Embryonic facial prominence (tissue), 1 donor: Measurements from ENCODE around the gene CTXN3.

Experiments
- DNase-seq: peaks from one replicate; pipeline ENCODE4 v3.0.0-alpha.2; 2016; ENCODE audit errors: extremely low spot score

The CTXN3 gene

DNA sequence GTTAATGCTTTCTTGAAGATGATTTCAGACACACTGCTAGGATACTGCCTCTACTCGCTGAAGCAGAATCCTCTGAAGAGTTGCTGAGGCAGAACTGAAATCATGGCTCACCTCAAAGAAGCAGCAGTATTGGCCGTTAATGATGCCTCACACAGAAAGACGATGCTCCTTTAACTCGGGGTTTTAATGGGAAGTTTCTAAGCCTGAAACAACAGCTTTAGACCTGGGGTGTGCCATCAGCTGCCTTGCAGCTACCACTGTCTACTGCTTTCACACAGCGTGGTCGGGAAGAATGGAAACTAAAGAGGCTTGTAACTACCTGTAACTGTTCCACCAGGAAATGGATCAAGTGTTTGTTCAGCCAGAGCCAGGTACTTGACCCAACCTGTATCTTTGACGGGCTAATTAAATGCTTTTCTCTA lies at the start of gene CTXN3:
Gene CTXN3 (plus strand): TSS at position 65 of the 422 bp plus-strand sequence. CDS start 8,440 bp downstream, outside the sequence.
- no peak for DNase-seq

DNA sequence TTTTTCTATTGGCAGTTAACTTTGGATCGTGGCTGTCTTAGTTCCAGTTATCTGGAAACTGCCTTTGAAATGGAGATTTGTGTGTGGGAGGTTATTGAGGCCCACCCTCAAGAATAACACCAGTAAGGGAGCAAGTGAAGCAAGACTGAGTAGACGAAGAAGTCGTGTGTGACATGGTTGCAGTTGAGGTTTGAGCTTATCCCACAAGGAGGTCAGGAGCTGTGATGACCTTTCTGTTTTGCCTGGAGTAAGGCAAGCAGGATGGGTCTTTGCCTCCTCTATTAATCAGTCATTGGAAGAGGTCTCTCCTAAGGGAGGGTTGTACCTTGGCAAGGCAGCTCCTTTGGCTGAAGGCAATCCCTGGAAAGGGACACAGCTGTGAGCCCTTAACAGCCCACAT lies 49.6 kb upstream of the CTXN3 start:
- no peak for DNase-seq

DNA sequence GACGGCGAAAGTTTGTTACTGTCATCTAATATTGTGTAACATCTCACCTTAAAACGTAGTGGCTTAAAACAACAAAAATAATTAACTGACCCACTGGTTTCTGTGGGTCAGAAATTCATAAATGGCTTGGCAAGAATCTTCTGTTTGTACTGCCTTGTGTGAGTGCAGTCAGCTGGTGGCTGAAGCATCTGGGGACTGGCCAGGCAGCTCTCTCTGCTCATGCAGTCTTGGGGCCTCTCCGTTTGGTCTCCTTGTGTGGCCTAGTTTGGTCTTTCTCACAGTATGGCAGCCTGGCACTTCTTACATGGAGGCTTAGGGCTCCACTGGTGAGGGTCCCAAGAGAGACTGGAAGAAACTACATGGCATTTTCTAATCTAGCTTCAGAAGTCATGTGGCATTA lies 49.0 kb upstream of the CTXN3 start:
- no peak for DNase-seq

DNA sequence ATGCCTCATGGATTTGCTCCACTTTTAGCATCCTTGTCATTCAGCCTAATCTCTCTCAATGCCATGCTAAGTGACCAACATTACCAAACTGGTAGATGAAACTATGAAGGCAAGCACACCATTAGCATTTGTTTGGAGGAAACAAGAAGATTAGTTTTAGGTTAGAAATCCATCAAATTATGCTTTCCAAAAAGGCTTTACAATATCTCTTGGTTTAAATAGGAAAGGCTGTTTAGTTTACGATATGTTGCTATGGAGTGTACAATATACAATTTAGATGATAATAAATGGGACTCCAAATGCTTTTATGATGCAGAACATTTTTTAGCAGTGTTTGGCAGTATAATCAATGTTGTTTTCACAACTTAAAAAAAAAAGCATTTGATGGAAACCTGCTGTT lies 47.8 kb upstream of the CTXN3 start:
- DNase-seq: no peak

DNA sequence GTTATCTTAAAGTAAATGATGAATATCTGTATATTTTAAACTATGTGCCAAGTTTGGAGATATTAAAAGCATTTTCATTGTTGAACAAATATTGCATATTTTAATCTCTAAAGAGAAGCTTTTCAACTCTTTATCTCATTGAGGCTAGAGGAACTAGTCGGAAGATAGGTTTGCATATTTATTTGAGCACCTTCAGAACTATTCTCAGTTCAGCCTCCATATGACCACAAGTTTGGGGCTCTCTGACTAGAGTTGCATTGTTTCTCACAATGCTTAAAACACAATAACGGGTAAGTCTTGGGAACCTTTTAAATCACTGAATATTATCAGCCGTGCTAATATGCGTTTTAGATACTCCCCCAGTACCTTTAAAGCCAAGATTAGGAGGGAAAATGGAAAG lies 47.3 kb upstream of the CTXN3 start:
- DNase-seq: no peak

DNA sequence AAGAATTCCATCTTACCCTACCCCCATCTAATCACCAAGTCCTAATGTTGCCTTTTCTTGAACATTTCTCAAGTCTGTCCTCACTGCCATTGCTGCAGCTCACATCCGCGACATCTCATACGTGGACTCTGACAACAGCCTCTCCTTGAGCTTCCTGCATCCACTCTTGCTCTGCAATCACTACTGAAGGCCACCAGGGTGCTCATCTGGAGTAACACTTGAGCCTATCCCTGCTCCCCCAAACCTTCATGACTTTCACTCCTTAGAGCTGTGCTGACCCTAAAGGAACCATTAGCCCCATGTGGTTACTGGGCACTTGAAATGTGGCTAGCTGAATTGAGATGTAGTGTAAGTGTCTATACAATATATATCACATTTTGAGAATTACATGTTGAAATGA lies 46.4 kb upstream of the CTXN3 start:
- DNase-seq: no peak

DNA sequence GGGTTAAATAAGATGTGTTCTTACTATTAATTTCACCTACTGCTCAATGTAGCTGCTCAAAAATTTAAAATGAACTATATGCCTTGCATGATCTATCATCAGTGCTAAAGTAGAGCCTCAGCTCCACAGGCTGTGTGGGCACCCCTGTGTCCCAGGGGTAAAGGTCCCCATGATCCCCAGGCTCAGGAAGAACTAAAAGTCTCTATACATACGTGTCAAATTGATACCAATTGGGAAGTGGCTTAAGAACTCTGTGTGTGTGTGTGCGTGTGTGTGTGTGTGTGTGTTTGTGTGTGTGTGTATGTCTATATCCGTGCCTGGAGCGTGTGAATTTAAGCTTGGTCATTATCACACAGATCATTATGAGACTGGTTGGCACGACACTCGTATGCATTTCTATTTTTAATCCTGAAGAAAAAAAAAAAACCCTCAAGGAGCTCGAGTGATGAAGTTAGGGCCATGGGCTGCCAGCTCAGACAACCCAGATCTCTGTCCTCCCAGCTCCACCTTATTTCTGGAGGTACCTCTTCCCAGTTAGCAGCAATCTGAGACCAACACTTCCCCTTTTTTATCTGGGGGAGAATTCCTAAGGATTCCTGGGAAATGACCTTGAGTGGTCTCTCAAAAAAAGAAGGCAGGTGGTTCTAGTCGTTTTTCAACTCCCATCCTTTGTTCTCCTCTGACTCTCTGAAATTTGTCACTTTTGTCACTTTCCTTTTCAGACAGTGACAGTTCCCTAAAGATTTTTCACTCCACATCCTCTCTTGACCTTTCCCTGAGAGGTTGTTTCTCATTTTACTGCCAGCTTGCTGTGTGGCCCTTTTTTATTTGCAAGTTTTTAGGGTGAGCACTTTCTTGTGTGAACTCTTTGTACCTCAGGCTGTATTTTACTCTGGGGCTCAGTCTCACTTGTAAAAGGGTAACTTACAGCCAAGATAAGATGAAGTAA lies 45.7 kb upstream of the CTXN3 start:
- no peak for DNase-seq

GRCh38 chr5:127608077-127608660 lies 40.7 kb upstream of the CTXN3 start:
- no peak for DNase-seq

GRCh38 chr5:127609011-127609410 lies 39.9 kb upstream of the CTXN3 start:
- no peak for DNase-seq

DNA sequence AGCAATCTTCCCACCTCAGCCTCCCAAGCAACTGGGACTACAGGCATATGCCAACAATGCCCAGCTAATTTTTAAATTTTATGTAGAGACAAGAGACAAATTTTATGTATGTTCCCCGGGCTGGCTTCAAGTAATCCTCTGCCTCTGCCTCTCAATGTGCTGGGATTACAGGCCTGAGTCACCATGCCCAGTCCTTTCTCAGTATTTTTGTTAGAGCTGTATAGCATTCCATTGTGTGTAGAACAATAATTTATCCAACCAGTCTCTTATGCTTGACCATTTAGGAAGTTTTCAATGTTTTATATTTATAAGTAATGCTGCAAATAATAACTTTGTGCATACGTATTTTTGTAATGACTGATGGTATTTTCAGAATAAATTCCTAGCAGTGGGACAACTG lies 38.9 kb upstream of the CTXN3 start:
- no peak for DNase-seq

- no peak for DNase-seq
These were observed 36.3 kb upstream of the CTXN3 start for GRCh38 chr5:127612441-127613141.

DNA sequence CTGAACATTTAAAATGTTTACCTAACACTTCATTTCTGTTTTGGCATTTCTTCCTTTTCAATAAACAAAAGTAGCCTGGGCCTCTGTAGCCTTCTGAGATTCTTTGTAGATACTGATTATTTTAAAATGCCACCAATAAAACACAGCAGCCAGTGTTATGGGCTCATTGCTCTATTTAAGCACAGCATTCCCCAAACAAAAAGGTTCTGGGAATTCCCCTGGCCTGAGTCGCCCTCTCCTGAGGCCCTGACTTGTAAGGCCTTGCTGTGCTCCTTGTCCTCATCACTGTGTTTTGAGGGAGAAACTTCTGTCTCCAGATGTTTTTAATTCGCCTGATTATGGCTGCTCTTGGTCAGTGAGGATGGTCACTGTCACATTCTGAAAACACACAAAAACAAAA lies 33.0 kb upstream of the CTXN3 start:
- DNase-seq: no peak

DNA sequence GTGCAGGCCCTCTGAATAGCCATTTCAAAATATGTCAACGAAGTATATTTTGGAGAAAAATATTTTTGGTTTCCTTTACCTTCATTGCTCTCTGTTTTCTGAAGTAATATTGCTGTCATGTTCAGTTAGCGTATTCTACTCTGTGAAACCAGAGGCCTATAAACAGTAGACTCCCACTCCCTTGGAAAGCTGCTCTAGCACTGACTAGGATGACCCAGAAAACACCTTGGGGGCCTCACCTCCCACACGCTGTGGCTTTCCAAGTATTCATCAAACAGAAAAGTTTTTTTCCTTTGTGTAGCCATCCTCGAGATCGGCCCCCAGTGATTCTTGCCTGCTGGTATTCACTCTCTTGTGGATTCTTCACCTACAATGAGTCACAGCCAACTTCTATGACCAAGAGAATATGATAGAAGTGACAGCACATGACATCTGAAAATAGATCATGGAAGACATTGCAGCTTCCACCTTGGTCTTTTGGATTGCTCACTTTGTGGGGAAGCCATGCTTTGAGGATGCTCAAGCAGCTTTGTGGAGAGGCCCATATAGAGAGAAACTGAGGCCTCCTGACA lies 28.9 kb upstream of the CTXN3 start:
- no peak for DNase-seq

- DNase-seq: no peak
These were observed 27.1 kb upstream of the CTXN3 start for GRCh38 chr5:127621601-127622325.

DNA sequence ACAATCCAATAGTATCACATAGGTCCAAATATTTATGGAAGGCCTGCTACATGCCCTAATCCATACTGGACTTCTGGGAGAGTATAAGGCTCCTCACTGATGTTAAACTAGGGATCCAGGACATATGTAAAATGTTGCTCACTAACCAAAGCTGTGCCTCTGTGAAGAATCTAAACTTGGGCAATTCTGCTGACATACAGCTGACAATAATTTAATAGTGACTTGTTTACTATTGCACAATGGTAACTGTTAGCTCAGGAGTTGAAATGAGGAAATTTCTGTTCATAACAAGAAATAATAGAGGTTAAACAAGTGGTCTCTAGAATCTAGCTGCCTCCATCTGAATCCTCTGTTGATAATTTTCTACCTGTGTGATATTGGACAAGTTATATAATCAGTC lies 14.9 kb upstream of the CTXN3 start:
- DNase-seq: no peak

GRCh38 chr5:127639828-127640227 lies 9.1 kb upstream of the CTXN3 start:
- DNase-seq: no peak

DNA sequence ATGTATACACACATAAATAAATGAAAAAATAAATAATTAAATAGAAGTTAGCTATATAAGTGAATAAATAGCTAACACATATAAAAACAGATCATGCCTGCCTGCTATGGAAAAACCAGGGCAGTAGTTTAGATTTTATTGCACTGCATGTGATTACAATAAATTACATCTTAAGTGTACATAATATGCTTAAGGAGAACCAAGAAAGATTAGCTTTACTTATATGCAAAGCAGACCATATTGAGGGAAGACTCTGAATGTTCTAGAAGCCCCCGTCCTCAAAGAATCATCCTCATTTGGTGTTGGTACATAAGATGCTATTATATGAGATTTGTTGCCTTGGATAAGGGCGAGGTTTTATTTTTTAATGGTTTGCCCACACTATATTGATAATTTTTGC lies 5.9 kb upstream of the CTXN3 start:
- DNase-seq: no peak

DNA sequence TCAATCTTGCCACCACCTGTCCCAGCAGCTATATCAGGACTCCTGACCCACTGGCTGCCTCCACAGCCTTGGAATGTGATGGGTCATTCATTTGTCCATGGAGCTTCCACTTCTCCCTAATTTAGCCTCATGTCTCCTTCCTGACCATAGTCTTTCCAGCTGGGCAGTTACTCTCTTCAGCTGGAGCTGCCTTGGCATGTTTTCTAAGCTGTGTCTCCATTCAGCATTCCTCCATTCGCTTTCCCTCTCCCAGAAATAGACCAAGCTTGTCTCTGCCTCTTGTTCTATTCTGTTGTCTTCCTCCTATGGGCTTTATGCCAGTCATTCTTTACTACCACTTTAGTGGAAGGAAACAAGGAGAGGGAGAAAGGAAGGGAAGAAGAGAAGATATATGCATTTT lies 5.3 kb upstream of the CTXN3 start:
- DNase-seq: no peak

GRCh38 chr5:127645300-127645726 lies 3.6 kb upstream of the CTXN3 start:
- DNase-seq: no peak

- DNase-seq: no peak
These were observed 1.4 kb upstream of the CTXN3 start for GRCh38 chr5:127647361-127647958.

GRCh38 chr5:127650022-127650421 lies 1.1 kb downstream of the CTXN3 start:
- DNase-seq: no peak
